Activated T-cell treated with anti-CD3 and anti-CD28 coated beads for 4 hours (primary cell): ENCODE measurements around the gene MET.
"Not testable (repeated sequence)": the region's sequence is repeated elsewhere in the genome, so short reads cannot be mapped to it uniquely, and the experiment has no call there.

ENCODE experiments used
- DNase-seq: peaks from one replicate; pipeline ENCODE4 v3.0.0-alpha.2; 2020

MET gene

DNA sequence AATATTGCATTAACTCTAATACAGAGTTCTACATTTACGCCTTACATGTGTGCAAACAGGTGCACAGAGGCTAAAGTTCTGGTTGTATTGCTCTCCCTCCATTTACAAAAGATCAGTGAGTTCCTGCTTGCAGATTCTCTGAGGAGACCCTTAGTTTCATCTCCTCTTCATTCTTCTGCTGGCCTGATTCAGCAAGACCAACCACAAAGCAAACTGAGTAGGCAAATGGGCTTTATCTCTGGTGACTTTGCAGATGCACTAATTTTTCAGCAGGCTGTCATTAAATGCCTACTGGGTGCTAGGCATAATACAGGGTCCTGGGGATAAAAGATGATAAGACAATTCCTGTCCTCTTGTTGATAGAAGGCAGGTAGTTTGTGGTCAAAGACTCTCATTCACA is 56.4 kb downstream of the MET start:
- DNase-seq = no peak

DNA sequence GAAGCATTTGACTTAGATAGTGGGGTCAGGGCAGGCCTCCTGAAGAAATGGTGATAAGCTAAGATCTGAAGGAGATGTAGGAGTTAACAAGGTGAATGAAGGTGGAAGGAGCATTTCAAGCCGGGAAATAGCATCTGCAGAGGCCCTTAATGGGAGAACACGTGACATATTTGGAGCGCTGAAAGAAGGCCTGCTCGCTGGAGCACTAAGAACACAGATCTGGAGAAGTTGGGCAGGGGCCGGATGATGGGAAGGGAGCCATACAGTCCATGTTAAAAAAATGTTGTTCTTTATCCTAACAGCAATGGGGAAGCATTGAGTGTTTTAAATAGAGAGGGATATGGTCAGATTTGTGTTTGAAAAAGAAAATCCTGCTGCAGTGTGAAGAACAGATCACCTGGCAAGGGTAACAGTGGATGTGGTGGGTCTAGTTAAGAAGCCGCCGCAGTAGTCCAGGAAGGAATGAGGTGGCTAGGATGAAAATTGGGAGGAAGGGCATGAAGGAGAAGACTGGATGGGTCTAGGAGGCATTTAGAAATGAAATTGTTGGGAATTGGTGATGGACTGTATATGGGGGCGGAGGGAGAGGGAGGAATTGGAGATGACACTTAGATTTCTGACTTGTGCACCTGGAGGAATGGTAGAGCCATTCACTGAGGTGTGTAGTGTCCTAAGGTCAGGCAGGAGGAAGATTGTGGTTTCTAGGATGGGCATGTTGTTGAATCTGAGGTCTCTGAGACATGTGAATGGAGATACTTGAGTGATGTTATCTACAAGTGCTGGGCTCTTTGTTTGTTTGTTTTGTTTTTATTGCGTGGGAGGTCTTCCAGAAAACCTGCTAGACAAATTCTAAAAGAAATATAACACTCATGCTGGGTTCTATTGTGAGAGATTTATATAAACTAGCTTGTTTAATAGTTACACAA is 58.4 kb downstream of the MET start:
- no peak for DNase-seq

DNA sequence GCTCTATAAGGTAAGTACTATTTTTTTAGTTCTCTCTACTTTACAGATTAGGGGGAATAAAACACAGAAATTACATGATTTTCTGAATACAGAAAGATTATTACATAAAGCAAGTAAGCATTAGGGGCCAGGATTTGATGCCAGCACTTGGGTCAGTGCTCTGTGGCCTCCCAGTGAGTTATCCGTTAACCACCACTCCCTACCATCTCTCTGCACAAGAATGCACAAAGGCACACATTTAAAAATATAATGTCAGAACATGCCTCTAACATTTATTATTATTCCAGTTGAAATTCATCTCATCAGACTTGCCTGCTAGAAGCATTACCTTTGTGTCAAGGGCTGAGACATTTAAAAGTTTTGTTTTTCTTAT is 59.0 kb downstream of the MET start:
- no peak for DNase-seq

DNA sequence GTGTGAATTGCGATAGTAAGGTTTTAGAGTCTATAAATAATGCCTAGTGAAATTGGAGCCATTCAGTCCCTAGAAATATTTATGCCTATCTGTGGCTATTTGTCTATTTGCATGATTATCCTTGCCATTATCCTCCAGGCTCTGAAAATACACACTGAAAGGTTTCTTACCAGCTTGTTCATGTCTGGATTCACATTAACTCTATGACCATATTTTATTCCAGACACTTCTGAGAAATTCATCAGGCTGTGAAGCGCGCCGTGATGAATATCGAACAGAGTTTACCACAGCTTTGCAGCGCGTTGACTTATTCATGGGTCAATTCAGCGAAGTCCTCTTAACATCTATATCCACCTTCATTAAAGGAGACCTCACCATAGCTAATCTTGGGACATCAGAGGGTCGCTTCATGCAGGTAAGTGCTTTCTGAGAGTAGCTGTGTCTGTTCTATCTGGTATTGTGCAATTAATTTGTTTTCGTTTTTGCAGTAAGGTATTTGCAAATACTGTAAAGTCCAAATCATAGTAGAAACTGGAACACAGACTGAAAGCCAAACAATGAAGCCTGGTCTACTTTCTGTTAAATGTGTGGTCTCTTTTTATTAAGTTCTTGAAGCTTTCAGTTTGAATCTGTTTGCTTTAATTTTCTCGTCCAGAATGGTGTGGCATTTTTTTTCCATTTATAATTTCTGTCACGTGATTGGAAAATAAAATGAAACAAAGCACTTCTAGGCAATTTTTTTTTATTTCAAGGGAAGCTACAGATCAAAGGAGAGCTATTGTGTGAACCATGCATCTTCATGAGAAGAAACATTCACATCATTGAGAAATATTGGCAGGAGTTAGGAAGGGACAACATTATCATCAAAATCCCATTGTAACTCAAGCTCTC is 59.7 kb downstream of the MET start:
- DNase-seq = no peak

DNA sequence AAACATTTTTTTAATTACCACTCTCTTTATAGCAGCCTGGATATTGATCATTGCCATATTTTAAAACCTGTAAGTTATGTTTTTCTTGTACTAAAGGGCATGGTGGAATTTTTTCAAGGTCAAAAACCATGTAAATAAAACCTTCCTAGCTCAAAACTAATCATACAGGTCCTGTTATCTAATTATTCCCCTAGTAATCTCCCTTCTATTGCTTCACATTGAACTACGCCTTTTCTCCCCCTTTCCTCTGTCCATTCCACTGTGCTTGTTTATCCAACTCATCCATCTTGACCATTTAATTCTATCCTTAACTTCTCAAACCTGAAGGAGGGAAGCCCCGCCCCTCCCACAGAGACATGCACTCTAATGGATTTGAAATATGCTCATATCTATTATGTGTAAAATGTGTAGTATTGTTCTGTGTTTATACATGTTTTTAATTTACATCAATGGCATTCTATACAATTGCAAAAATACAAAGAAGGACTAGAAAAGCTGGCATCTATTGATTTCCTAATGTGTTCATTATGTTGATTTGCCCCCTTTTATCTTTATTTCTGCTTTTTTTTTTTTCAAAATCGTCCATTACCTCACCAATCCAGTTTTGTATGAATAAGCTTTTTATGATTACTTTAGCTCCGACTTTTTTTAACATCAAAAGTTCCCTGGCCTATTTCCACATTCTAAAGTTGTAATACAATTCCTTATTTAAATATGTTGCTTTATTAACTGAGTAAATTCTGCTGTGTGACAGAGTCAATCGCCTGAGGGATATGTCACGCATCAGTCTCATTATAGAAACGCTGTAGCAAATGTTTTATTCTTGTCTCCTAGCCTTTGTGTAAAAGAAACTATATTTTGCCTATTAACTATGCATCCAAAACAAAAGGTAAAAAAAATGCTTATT is 61.0 kb downstream of the MET start:
- DNase-seq = no peak

DNA sequence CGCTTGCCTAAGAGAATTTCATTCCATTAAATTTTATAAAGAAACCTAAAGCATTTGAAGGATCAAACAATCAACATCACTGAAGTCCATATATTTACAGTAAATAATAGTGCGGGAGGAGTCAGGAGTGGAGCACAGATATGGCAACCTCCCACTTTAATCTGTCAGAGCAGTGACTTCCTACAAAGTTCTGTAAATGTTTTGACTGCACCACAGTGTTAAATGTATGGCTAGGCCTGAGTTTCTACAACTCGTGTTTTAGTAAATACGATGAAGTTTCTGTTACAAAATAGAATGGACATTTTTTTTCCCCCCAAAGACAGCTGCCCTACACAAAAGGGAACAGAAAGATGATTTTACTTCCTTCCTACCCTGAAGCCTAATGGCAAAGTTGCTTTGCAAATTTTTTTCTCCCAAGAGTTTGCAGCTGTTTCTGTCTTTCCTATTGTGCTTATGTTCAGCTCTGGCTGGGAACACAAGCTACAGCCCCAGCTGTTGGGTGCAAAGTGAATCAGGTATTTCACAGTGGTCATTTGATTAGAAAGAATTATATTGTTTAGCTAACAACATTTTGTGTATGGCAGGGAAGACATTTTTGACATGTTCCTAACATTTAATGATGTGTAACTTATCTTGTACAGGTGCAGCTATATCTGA is 62.1 kb downstream of the MET start:
- DNase-seq = no peak

DNA sequence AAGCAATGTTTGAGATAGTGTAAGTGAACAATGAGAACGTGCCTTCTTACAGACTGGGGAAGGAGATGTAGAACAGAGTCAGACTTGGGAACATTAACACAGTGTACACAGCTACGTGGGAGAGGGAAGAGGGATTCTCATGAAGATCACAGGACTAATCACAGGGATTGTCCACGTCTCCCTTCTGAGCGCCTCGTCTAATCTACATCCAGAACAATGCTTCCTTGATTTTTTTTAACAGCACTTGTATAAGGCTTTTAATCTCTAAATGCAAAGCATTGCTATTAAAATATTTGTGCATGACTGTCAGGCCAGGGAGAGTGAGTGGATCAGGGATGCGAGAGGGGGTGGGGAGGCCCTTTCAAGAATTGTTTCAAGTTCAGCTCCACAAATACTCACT is 62.7 kb downstream of the MET start:
- DNase-seq = no peak

DNA sequence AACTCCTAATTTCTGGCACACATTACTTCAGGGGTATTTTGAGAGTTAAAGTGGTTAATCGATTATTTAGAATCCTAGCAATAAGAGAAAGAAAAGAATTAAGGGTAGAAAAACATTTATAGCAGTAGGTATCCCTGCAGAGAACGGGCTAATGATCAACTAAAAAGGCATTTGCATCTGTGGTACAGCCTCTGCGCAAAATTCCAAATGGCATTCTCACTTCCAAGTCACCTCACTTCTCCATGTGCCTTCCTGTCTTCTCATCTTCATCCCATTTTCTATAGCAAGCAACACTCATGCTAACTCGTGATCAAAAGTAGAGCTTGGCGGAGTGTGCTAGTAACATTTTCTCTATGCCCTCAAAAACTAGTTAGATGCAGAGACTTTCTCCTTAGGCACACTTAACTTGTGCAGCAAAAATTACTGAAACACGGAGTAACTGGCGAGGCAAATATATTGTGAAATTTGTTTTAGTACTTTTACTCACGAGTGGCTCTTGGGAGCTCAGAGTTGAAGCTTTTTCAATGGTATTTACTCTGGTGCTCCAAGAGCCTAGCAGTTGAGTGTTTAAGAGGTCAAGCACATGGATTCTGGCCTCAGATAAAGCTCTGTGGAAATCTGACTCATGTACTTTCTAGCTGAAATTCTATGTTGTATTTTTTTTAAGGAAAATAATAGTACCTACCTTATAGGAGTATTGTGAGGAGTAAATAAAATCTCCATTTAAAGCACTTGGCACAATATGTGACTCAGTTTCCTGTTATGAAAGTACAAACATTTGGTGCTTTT is 65.1 kb downstream of the MET start:
- no peak for DNase-seq

DNA sequence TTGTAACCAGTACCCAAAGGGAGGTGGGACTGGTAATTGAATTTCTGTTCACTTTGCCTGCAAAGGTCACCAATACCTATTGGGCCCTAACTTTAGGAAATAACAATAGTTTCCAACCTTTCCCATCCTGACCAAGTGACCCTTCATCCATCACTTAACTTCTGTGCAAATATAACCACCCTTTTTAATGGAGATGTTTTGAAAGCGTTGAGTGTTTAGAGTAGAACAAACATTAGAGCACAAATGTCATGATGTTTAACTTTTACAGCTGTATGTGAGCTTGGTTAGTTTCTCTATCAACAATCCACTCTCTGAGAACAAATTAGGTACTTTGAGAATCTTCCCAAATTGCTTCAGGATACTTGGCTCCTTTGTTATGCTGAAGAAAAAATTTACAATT is 66.4 kb downstream of the MET start:
- no peak for DNase-seq

DNA sequence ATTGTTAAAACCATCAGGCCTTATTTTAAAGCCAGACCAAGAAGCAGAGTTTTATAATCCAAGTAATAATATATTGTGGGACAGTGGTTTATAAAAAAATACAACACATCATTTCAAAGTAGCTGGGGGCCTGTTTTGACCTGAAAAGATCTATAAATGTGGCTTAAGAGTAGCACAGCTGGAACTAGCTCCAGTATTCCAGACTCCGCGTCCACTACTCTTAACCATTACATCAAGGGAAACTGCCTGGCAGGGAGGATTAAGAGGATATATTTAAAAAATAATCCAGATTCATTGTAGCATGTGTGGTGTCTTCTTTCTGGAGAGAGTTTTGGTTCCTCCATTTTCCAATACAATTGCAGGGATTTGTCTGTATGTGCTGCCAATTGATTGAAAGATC is 67.3 kb downstream of the MET start:
- DNase-seq = no peak

DNA sequence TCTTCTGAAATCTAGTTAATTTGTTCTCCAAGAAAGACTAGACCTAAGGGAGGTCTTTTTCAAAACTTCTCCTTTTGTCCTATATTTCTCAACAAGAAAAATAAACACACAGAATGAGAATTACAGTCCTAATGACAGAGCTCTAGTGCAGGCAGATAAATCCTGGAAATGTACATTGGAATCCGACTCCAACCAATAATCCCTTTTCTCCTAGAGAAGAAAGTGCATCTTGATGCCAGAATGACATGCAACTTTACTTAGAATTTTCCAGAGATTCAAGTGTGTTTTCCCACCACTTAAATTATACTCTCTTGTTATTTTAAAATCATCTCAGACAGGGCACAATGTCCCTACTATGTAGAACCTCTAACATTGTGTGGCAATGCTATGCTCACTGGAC is 68.2 kb downstream of the MET start:
- DNase-seq = no peak

DNA sequence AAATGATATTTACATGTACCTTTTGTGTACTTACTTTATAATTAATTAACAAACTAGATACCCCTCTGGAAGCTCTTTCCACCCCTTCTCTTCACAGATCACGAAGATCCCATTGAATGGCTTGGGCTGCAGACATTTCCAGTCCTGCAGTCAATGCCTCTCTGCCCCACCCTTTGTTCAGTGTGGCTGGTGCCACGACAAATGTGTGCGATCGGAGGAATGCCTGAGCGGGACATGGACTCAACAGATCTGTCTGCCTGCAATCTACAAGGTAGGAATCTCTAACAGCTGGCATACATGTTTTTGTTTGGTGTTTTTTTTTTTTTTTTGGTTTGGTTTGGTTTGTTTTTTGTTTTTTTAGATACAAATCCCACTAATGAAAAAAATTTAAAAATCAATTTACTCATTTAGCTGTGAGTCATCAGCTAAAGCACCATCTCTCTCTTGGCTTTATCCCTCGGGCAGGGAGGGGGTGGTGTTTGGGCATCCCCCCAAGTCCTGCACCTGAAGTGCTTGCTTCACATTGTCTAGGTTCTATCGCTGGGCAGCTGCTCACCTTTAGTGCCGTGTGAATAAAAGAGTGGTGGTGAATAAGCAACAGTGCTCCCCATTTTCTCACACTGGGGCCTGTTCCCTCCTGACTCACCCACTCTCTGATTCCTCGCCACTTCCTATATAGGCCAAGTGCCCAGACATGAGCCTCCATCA is 68.9 kb downstream of the MET start:
- DNase-seq = no peak

DNA sequence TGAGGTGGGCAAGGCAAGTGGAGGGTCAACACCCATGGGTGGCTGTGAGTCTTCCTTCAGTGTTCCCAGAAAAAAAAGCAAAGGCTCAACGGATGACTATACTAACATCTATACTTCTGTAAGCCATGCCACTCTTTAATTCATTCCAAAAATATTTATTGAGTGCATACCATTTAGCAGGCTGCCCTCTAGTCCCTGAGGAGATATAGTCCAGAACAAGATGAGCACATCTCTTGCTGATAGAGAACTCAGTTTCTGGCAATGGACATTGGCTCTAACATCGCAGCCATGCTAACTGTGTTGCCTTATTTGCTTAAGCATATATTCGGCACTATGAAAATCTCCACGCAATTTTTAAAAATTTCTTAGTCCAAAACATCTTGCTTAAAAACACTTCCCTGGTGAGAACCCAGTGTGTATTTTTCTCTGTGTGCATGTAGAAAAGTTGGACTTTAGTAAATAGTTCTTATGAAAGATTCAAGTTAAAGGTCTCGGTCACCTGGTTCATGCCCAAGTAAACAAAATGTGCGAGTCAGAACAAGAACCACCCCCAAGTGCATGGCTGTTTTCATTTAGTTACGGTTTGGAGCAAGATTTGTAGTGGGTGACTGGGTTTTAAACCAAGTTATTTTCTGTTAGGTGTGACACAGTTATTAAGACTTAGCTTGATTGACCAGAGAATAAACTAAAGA is 69.8 kb downstream of the MET start:
- DNase-seq = no peak

DNA sequence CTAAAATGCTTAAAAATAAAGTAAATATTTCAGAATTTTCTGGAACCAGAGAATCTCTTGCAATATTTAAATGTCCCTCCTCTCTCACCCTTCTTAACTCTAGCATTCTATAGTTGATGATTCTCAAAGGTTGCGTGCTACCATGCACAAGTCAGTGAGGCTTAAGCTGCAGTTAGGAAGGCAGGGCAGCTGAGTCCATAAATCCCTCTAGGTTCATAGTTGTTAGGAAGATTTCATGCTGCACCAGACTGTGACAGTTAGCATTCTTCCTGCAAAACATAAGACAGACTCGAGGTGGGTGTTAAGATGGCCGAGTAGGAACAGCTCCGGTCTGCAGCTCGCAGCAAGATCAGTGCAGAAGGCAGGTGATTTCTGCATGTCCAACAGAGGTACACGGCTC is 70.6 kb downstream of the MET start:
- no peak for DNase-seq

DNA sequence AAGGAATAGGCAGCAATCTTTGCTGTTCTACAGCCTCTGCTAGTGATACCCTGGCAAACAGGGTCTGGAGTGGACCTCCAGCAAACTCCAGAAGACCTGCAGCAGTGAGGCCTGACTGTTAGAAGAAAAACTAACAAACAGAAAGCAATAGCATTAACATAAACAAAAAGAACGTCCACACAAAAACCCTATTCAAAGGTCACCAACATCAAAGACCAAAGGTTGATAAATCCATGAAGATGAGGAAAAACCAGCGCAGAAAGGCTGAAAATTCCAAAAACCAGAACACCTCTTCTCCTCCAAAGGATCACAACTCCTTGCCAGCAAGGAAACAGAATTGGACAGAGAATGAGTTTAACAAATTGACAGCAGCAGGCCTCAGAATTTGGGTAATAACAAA is 71.8 kb downstream of the MET start:
- not testable (repeated sequence) for DNase-seq

DNA sequence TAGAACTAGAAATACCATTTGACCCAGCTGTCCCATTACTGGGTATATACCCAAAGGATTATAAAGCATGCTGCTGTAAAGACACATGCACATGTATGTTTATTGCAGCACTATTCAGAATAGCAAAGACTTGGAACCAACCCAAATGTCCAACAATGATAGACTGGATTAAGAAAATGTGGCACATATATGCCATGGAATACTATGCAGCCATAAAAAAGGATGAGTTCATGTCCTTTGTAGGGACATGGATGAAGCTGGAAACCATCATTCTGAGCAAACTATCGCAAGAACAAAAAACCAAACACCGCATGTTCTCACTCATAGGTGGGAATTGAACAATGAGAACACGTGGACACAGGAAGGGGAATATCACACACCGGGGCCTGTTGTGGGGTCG is 74.4 kb downstream of the MET start:
- not testable (repeated sequence) for DNase-seq

DNA sequence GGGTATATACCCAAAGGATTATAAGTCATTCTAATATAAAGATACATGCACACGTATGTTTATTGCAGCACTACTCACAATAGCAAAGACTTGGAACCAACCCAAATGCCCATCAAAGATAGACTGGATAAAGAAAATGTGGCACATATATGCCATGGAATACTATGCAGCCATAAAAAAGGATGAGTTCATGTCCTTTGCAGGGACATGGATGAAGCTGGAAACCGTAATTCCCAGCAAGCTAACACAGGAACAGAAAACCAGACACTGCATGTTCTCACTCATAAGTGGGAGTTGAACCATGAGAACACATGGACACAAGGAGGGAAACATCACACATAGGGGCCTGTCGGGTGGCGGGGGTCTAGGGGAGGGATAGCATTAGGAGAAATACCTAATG is 79.1 kb downstream of the MET start:
- DNase-seq = not testable (repeated sequence)

DNA sequence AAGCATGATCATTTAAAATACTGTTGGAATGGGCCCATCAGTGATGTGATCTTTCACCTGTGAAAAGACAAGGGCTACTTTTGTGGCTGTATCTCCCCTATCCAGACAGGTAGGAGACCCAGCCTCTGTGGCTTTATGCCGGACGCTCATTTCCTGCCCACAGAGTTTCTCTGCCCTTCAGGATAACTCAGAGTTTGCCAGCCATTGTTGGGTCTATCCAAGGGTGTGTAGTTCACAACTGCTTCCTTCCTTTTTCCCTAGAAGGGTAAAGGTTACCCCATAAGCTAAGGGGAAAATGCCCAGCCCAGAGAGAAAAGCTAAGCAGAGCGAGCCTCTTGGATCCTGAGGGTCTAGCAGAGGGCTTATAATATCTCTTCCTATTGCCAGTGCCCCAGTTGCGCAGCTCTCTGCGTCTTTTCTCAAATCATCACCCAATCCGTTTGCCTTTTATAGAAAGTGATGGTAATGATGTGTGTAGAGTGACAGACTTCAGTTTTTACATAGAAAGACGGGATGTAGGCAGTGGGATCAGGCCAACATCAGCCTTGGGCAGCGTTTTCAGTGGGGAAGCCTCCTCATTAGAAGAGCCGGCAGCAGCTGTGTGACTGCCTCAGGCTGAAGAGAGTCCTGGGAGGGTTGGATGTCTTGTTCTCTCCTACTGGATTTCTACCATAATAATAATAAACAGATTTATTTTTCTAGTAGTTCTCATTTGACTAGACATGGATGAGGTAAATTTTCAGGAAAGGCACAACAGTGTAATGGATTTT is 80.5 kb downstream of the MET start:
- no peak for DNase-seq

DNA sequence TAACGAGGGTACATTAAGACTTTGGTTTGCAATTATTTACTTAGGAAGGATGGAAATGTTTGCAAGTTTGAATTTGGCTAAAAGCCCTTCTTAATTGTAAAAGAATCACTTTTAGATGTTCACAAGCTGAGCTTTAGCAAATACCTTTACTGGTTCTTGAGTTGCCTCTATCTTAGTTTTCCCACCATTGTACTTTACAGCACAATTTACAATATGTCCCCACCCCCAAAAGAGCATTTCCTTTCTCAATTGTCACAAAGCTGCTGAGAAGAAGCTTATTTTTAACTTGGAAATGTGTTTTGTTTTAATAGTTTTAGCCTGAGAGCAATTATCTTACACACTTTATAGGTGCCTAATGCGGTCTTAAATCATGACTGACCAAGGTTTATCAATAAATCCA is 81.1 kb downstream of the MET start:
- no peak for DNase-seq

DNA sequence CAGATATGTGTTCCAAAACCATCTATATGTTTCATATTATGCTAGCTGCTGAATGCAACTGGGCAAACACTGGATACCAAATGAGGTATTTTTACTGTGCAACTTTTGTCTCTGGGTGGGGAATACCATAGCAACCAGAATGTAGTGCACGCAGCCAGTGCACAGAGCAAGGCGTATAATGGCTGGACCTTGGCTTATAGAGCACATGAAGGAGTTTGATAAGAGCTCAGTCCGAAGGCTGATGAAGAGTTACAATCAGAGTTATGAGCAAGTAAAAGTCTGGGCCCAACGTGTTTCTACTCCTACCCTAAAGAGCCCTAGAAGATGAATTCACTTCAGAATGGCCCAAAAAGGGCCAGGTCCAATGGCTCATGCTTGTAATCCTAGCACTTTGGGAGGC is 82.2 kb downstream of the MET start:
- DNase-seq = no peak
